COR-L47 (cell line): Measurements from ENCODE around the gene DEPDC5.
"Not testable (repeated sequence)": the region's sequence is repeated elsewhere in the genome, so short reads cannot be mapped to it uniquely, and the experiment has no call there.

Experiments
- DNase-seq: peaks from one replicate; lab custom pipeline; 2025; lab: John Stamatoyannopoulos, UW

DEPDC5 gene

GRCh38 chr22:31753634-31754501 is at the start of gene DEPDC5:
DEPDC5 (plus strand) TSS chr22:31754019; CDS start chr22:31754922, 903 bp downstream.
- DNase-seq: peak; percentile 96

GRCh38 chr22:31707519-31707918 is 46.3 kb upstream of the DEPDC5 start:
- peak; percentile 9 for DNase-seq

GRCh38 chr22:31711226-31711625 is 42.6 kb upstream of the DEPDC5 start:
- DNase-seq: not testable (repeated sequence)

GRCh38 chr22:31715147-31715778 is 38.6 kb upstream of the DEPDC5 start:
- no peak for DNase-seq

GRCh38 chr22:31719850-31720471 is 33.9 kb upstream of the DEPDC5 start:
- no peak for DNase-seq

GRCh38 chr22:31723723-31724122 is 30.1 kb upstream of the DEPDC5 start:
- DNase-seq: no peak

- no peak for DNase-seq
These were observed 27.1 kb upstream of the DEPDC5 start for GRCh38 chr22:31726692-31727091.

- no peak for DNase-seq
These were observed 25.0 kb upstream of the DEPDC5 start for GRCh38 chr22:31728857-31729256.

GRCh38 chr22:31730344-31730711 is 23.5 kb upstream of the DEPDC5 start:
- DNase-seq: no peak

- DNase-seq: no peak
These were observed 21.6 kb upstream of the DEPDC5 start for GRCh38 chr22:31732089-31732829.

GRCh38 chr22:31733580-31734079 is 20.2 kb upstream of the DEPDC5 start:
- no peak for DNase-seq

GRCh38 chr22:31734512-31734911 is 19.3 kb upstream of the DEPDC5 start:
- no peak for DNase-seq

- DNase-seq: no peak
These were observed 17.4 kb upstream of the DEPDC5 start for GRCh38 chr22:31736458-31736857.

- DNase-seq: no peak
These were observed 15.9 kb upstream of the DEPDC5 start for GRCh38 chr22:31737932-31738331.

- DNase-seq: no peak
These were observed 15.3 kb upstream of the DEPDC5 start for GRCh38 chr22:31738566-31738965.

GRCh38 chr22:31739795-31740201 is 14.0 kb upstream of the DEPDC5 start:
- no peak for DNase-seq

GRCh38 chr22:31740314-31740713 is 13.5 kb upstream of the DEPDC5 start:
- DNase-seq: not testable (repeated sequence)

GRCh38 chr22:31742115-31742514 is 11.7 kb upstream of the DEPDC5 start:
- DNase-seq: no peak

- DNase-seq: no peak
These were observed 11.1 kb upstream of the DEPDC5 start for GRCh38 chr22:31742682-31743081.

- DNase-seq: no peak
These were observed 9.9 kb upstream of the DEPDC5 start for GRCh38 chr22:31743871-31744270.

- no peak for DNase-seq
These were observed 6.4 kb upstream of the DEPDC5 start for GRCh38 chr22:31747441-31747840.

GRCh38 chr22:31748490-31748889 is 5.3 kb upstream of the DEPDC5 start:
- peak; percentile 9 for DNase-seq
